GM23338 (cell line): ENCODE data around the gene MAP7D1. TPM values are rescaled to one million over a fixed set of nuclear protein-coding genes. Genes with fewer than 3 reads are reported as not detected.

Experiments used
- ATAC-seq: fragments of 200-7000 bp; cut with Tn5 transposase; 3 replicates; pipeline ENCODE4 v1.9.1; 2020
- DNase-seq: peaks from one replicate; pipeline ENCODE4 v3.0.0-alpha.2; 2015; ENCODE audit warnings: low spot score
- H2AFZ ChIP-seq: fragments of 200-600 bp; sonication (generic); 2 replicates; pipeline ENCODE4 v1.8.0; 2016; ENCODE audit warnings: antibody characterized with exemption, mild to moderate bottlenecking, moderate library complexity
- H3F3A ChIP-seq: fragments of 200-600 bp; sonication (generic); replicated peaks from 2 replicates; pipeline ENCODE4 v1.8.0; 2017; ENCODE audit warnings: antibody characterized with exemption, mixed run types, low read depth
- H3K27ac ChIP-seq: fragments of 200-600 bp; sonication (generic); 2 replicates; pipeline ENCODE4 v1.6.1; 2016; ENCODE audit warnings: low read depth
- H3K27me3 ChIP-seq: fragments of 200-600 bp; sonication (generic); 2 replicates; pipeline ENCODE4 v1.8.0; 2016; ENCODE audit warnings: mild to moderate bottlenecking, mixed run types, moderate library complexity; ENCODE audit not compliant: insufficient read depth
- H3K36me3 ChIP-seq: fragments of 200-600 bp; sonication (generic); 2 replicates; pipeline ENCODE4 v1.8.0; 2016; ENCODE audit warnings: mild to moderate bottlenecking; ENCODE audit not compliant: insufficient read depth
- H3K4me1 ChIP-seq: fragments of 200-600 bp; sonication (generic); 2 replicates; pipeline ENCODE4 v1.8.0; 2016; ENCODE audit warnings: mild to moderate bottlenecking, moderate library complexity; ENCODE audit not compliant: insufficient read depth
- H3K4me2 ChIP-seq: fragments of 200-600 bp; sonication (generic); 2 replicates; pipeline ENCODE4 v1.7.1; 2017; ENCODE audit warnings: mixed run types
- H3K4me3 ChIP-seq: fragments of 200-600 bp; sonication (generic); 2 replicates; pipeline ENCODE4 v1.6.1; 2016; ENCODE audit warnings: mixed run types
- H3K79me2 ChIP-seq: fragments of 200-600 bp; sonication (generic); replicated peaks from 2 replicates; pipeline ENCODE4 v1.8.0; 2017; ENCODE audit warnings: mild to moderate bottlenecking; ENCODE audit not compliant: insufficient read depth
- H3K9me2 ChIP-seq: fragments of 200-600 bp; sonication (generic); 2 replicates; pipeline ENCODE4 v1.8.0; 2017; ENCODE audit not compliant: insufficient read depth
- H4K20me1 ChIP-seq: fragments of 200-600 bp; sonication (generic); replicated peaks from 2 replicates; pipeline ENCODE4 v1.8.0; 2017; ENCODE audit warnings: mild to moderate bottlenecking; ENCODE audit not compliant: insufficient read depth
- H3K27ac Mint-ChIP-seq: 2 replicates; pipeline ENCODE4 v1.8.0; 2020; ENCODE audit warnings: inconsistent platforms, mild to moderate bottlenecking, moderate library complexity, mixed read lengths
- H3K27me3 Mint-ChIP-seq: 3 replicates; pipeline ENCODE4 v1.8.0; 2022; ENCODE audit warnings: low read depth, mild to moderate bottlenecking, moderate library complexity, mixed read lengths, inconsistent platforms; ENCODE audit not compliant: insufficient read depth, poor library complexity
- H3K36me3 Mint-ChIP-seq: 3 replicates; pipeline ENCODE4 v1.8.0; 2021; ENCODE audit warnings: low read depth, mild to moderate bottlenecking, inconsistent platforms, moderate library complexity, mixed read lengths
- H3K4me1 Mint-ChIP-seq: 3 replicates; pipeline ENCODE4 v1.8.0; 2020; ENCODE audit warnings: mild to moderate bottlenecking, inconsistent platforms, mixed read lengths
- H3K4me3 Mint-ChIP-seq: 3 replicates; pipeline ENCODE4 v1.8.0; 2021; ENCODE audit warnings: moderate library complexity, mild to moderate bottlenecking, inconsistent platforms, mixed read lengths
- H3K9me3 Mint-ChIP-seq: 3 replicates; pipeline ENCODE4 v1.8.0; 2020; ENCODE audit warnings: moderate library complexity, mild to moderate bottlenecking, inconsistent platforms, mixed read lengths
- CREB1 ChIP-seq: fragments of 250-450 bp; sonication (Bioruptor Pico); IDR thresholded peaks from 2 replicates; pipeline ENCODE4 v1.5.0; 2020; ENCODE audit warnings: low read depth, mild to moderate bottlenecking, moderate library complexity
- ETS1 ChIP-seq: IDR thresholded peaks from 2 replicates; pipeline ENCODE4 v1.6.1; 2016; ENCODE audit warnings: antibody characterized with exemption
- EZH2 ChIP-seq: fragments of 200-600 bp; sonication (generic); IDR thresholded peaks from one replicate; pipeline ENCODE4 v1.8.0; 2017; ENCODE audit warnings: antibody characterized with exemption, mild to moderate bottlenecking, low read depth; ENCODE audit not compliant: unreplicated experiment
- EZH2phosphoT487 ChIP-seq: fragments of 200-600 bp; sonication (generic); IDR thresholded peaks from one replicate; pipeline ENCODE4 v1.8.1; 2018; ENCODE audit warnings: antibody characterized with exemption; ENCODE audit not compliant: unreplicated experiment
- JUNB ChIP-seq: IDR thresholded peaks from one replicate; pipeline ENCODE4 v1.6.1; 2016; ENCODE audit warnings: antibody characterized with exemption; ENCODE audit not compliant: unreplicated experiment
- NANOG ChIP-seq: IDR thresholded peaks from 2 replicates; pipeline ENCODE4 v1.6.1; 2016; ENCODE audit warnings: antibody characterized with exemption, borderline replicate concordance
- POLR2AphosphoS5 ChIP-seq: IDR thresholded peaks from 2 replicates; pipeline ENCODE4 v1.6.1; 2016; ENCODE audit warnings: antibody characterized with exemption, low read depth
- REST ChIP-seq: IDR thresholded peaks from one replicate; pipeline ENCODE4 v1.6.1; 2018; ENCODE audit warnings: antibody characterized with exemption; ENCODE audit not compliant: unreplicated experiment
- STAT1 ChIP-seq: IDR thresholded peaks from one replicate; pipeline ENCODE4 v1.6.1; 2016; ENCODE audit warnings: antibody characterized with exemption; ENCODE audit not compliant: unreplicated experiment
- ZNF114 ChIP-seq: fragments of 250-450 bp; sonication (Bioruptor Pico); IDR thresholded peaks from 2 replicates; pipeline ENCODE4 v1.5.0; 2020; ENCODE audit warnings: mild to moderate bottlenecking, moderate library complexity
- ZNF331 ChIP-seq: fragments of 250-450 bp; sonication (Bioruptor Pico); IDR thresholded peaks from 2 replicates; pipeline ENCODE4 v1.5.0; 2020; ENCODE audit warnings: low read depth, mild to moderate bottlenecking, moderate library complexity
- ZNF462 ChIP-seq: fragments of 250-450 bp; sonication (Bioruptor Pico); IDR thresholded peaks from 2 replicates; pipeline ENCODE4 v1.5.0; 2020; ENCODE audit warnings: mild to moderate bottlenecking, moderate library complexity
- polyA plus RNA-seq: library from polyadenylated mRNA; unstranded; fragments of >200 nt; fragmentation: Nextera tagmentation; extraction: Ambion mirVana; gene quantifications from 2 replicates; pipeline ENCODE4 v1.2.1, GENCODE V29; 2016
- total RNA-seq: library from RNA; depleted of rRNA; stranded (reverse); fragments of >200 nt; shearing (Covaris generic); gene quantifications from 2 replicates; pipeline ENCODE4 v1.2.3, GENCODE V29; 2014
- TF ChIP-seq, protein P1 (sequence below), 2 experiments: fragments of 200-600 bp in 1 of 2; sonication (generic) in 1 of 2; conservative IDR thresholded peaks; 2 replicates each; pipeline versions ENCODE4 v1.5.1 to v1.6.1; 2016 to 2017; ENCODE audit warnings: antibody characterized with exemption in 2 of 2, low read depth in 2 of 2, mild to moderate bottlenecking in 2 of 2, moderate library complexity in 1 of 2

The MAP7D1 gene
- total and polyA plus RNA-seq, 2 experiments from 2014 or later: 13.8 to 59.8 TPM

GRCh38 chr1:36166938-36167905 is 11.3 kb downstream of the MAP7D1 start:
- no peak overlapping the region for H3K4me3 Mint-ChIP-seq
- ATAC-seq (no peak), DNase-seq (no peak)
- Histone ChIP-seq H3K27me3 (no peaks in the 10 kb centered on the region), H4K20me1 (peaks cover 13% of the 10 kb centered on the region), H2AFZ (no peak overlapping the region), H3K9me2 (no peaks in the 10 kb centered on the region), H3K4me1 (no peaks in the 10 kb centered on the region), H3K27ac (no peak overlapping the region), H3K4me3 (no peak overlapping the region), H3F3A (no peaks in the 10 kb centered on the region), H3K36me3 (no peaks in the 10 kb centered on the region), H3K4me2 (no peak overlapping the region), H3K79me2 (peaks cover 12% of the 10 kb centered on the region)
- H3K27me3 Mint-ChIP-seq: no peaks in the 10 kb centered on the region
- no peak overlapping the region for H3K27ac Mint-ChIP-seq
- no peaks in the 10 kb centered on the region for H3K9me3 Mint-ChIP-seq
- TF ChIP-seq STAT1: no peak
- no peak for TF ChIP-seq EZH2phosphoT487
- TF ChIP-seq ZNF114 (CRISPR knock-in tag): no peak
- TF ChIP-seq ZNF462: no peak
- TF ChIP-seq EZH2: no peak
- no peak for TF ChIP-seq JUNB
- TF ChIP-seq ZNF331 (CRISPR knock-in tag): no peak
- no peak for TF ChIP-seq POLR2AphosphoS5
- TF ChIP-seq, protein P1, sequence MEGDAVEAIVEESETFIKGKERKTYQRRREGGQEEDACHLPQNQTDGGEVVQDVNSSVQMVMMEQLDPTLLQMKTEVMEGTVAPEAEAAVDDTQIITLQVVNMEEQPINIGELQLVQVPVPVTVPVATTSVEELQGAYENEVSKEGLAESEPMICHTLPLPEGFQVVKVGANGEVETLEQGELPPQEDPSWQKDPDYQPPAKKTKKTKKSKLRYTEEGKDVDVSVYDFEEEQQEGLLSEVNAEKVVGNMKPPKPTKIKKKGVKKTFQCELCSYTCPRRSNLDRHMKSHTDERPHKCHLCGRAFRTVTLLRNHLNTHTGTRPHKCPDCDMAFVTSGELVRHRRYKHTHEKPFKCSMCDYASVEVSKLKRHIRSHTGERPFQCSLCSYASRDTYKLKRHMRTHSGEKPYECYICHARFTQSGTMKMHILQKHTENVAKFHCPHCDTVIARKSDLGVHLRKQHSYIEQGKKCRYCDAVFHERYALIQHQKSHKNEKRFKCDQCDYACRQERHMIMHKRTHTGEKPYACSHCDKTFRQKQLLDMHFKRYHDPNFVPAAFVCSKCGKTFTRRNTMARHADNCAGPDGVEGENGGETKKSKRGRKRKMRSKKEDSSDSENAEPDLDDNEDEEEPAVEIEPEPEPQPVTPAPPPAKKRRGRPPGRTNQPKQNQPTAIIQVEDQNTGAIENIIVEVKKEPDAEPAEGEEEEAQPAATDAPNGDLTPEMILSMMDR (conservative IDR thresholded peaks at IDR 0.05; ENCODE audit: low read depth in 2 of 2): no peak
- TF ChIP-seq CREB1 (CRISPR knock-in tag): no peak
- no peak for TF ChIP-seq ETS1
- TF ChIP-seq REST: no peak
- TF ChIP-seq NANOG: no peak
- peaks cover 14% of the 10 kb centered on the region for H3K36me3 Mint-ChIP-seq
- H3K4me1 Mint-ChIP-seq: peaks cover 3% of the 10 kb centered on the region; the same call in 2 of the 3 replicates
